Neural progenitor cell (in vitro differentiated cells): ENCODE data around the gene IER5L. TPM values are rescaled to one million over a fixed set of nuclear protein-coding genes. Genes with fewer than 3 reads are reported as not detected.

ENCODE experiments used
- DNase-seq: peaks from one replicate; pipeline ENCODE4 v3.0.0-alpha.2; 2016; ENCODE audit warnings: low spot score
- H2AFZ ChIP-seq: fragments of 200-600 bp; sonication (generic); replicated peaks from 2 replicates; pipeline ENCODE4 v1.6.1; 2016; ENCODE audit warnings: antibody characterized with exemption
- H3F3A ChIP-seq: fragments of 200-600 bp; sonication (generic); 2 replicates; pipeline ENCODE4 v1.6.1; 2016; ENCODE audit warnings: antibody characterized with exemption, low read depth
- H3K27ac ChIP-seq: fragments of 200-600 bp; sonication (generic); 2 replicates; pipeline ENCODE4 v1.5.1; 2016; ENCODE audit warnings: mild to moderate bottlenecking
- H3K27me3 ChIP-seq: fragments of 200-600 bp; sonication (generic); 2 replicates; pipeline ENCODE4 v1.6.1; 2016; ENCODE audit warnings: mild to moderate bottlenecking, moderate library complexity
- H3K36me3 ChIP-seq: fragments of 200-600 bp; sonication (generic); 2 replicates; pipeline ENCODE4 v1.5.1; 2016
- H3K4me1 ChIP-seq: fragments of 200-600 bp; sonication (generic); 2 replicates; pipeline ENCODE4 v1.6.1; 2016; ENCODE audit warnings: mixed run types
- H3K4me2 ChIP-seq: fragments of 200-600 bp; sonication (generic); 2 replicates; pipeline ENCODE4 v1.6.1; 2016
- H3K4me3 ChIP-seq: fragments of 200-600 bp; sonication (generic); 2 replicates; pipeline ENCODE4 v1.5.1; 2016
- H3K79me2 ChIP-seq: fragments of 200-600 bp; sonication (generic); 2 replicates; pipeline ENCODE4 v1.6.1; 2016; ENCODE audit warnings: low read depth
- H3K9ac ChIP-seq: fragments of 200-600 bp; sonication (generic); 2 replicates; pipeline ENCODE4 v1.6.1; 2016
- H3K9me3 ChIP-seq: fragments of 200-600 bp; sonication (generic); 2 replicates; pipeline ENCODE4 v1.5.1; 2016; ENCODE audit warnings: low read depth
- H4K20me1 ChIP-seq: fragments of 200-600 bp; sonication (generic); 2 replicates; pipeline ENCODE4 v1.6.1; 2016; ENCODE audit warnings: low read depth
- H3K27ac Mint-ChIP-seq: 3 replicates; pipeline ENCODE4 v1.8.0; 2021; ENCODE audit warnings: mixed read lengths
- H3K27me3 Mint-ChIP-seq: 2 replicates; pipeline ENCODE4 v1.8.0; 2022; ENCODE audit warnings: low read depth, mild to moderate bottlenecking, inconsistent platforms, moderate library complexity, mixed read lengths; ENCODE audit not compliant: insufficient read depth
- H3K36me3 Mint-ChIP-seq: 3 replicates; pipeline ENCODE4 v1.8.0; 2021; ENCODE audit warnings: mixed read lengths
- H3K4me1 Mint-ChIP-seq: 3 replicates; pipeline ENCODE4 v1.8.0; 2021; ENCODE audit warnings: mixed read lengths
- H3K4me3 Mint-ChIP-seq: 3 replicates; pipeline ENCODE4 v1.8.0; 2021; ENCODE audit warnings: mild to moderate bottlenecking, moderate library complexity, mixed read lengths
- H3K9me3 Mint-ChIP-seq: 3 replicates; pipeline ENCODE4 v1.8.0; 2020; ENCODE audit warnings: mixed read lengths
- CTCF ChIP-seq: fragments of 200-600 bp; sonication (generic); IDR thresholded peaks from 2 replicates; pipeline ENCODE4 v1.5.1; 2017; ENCODE audit warnings: antibody characterized with exemption, mild to moderate bottlenecking
- EZH2 ChIP-seq: fragments of 200-600 bp; sonication (generic); IDR thresholded peaks from 2 replicates; pipeline ENCODE4 v1.6.1; 2017; ENCODE audit warnings: antibody characterized with exemption, mild to moderate bottlenecking, moderate library complexity
- EZH2phosphoT487 ChIP-seq: fragments of 200-600 bp; sonication (generic); IDR thresholded peaks from 2 replicates; pipeline ENCODE4 v1.6.1; 2017; ENCODE audit warnings: antibody characterized with exemption
- total RNA-seq: library from RNA; depleted of rRNA; stranded (reverse); fragments of >200 nt; gene quantifications from 2 replicates; pipeline ENCODE4 v1.2.3, GENCODE V29; 2015; ENCODE audit warnings: low replicate concordance

Gene IER5L
- total RNA-seq, 1 donor from 2014 or later: 12.2 TPM

GRCh38 chr9:129184596-129185122 lies 6.6 kb upstream of the IER5L start:
- Mint-ChIP-seq H3K4me1 (peaks cover 47% of the 10 kb centered on the region), H3K4me3 (peak overlapping the region; percentile 39), H3K9me3 (no peaks in the 10 kb centered on the region), H3K27ac (peak overlapping the region; percentile 67), H3K36me3 (no peaks in the 10 kb centered on the region), H3K27me3 (peaks cover 13% of the 10 kb centered on the region)
- Histone ChIP-seq H3K27ac (no peak overlapping the region), H2AFZ (no peak overlapping the region), H3K4me1 (peaks cover 23% of the 10 kb centered on the region), H3K4me2 (no peak overlapping the region), H3F3A (peaks cover 23% of the 10 kb centered on the region), H3K79me2 (no peaks in the 10 kb centered on the region), H3K9ac (no peak overlapping the region), H3K36me3 (no peaks in the 10 kb centered on the region), H3K4me3 (no peak overlapping the region), H3K9me3 (no peaks in the 10 kb centered on the region), H4K20me1 (no peaks in the 10 kb centered on the region), H3K27me3 (peaks cover 28% of the 10 kb centered on the region)
- DNase-seq: no peak
- TF ChIP-seq EZH2: no peak
- TF ChIP-seq CTCF: no peak
- no peak for TF ChIP-seq EZH2phosphoT487

- Mint-ChIP-seq H3K27me3 (peaks cover 13% of the 10 kb centered on the region), H3K4me3 (no peak overlapping the region), H3K36me3 (no peaks in the 10 kb centered on the region), H3K9me3 (no peaks in the 10 kb centered on the region), H3K4me1 (peaks cover 52% of the 10 kb centered on the region), H3K27ac (peak overlapping the region; percentile 62)
- Histone ChIP-seq H3K4me2 (no peak overlapping the region), H3K4me1 (peaks cover 28% of the 10 kb centered on the region), H3K27me3 (peaks cover 32% of the 10 kb centered on the region), H3K27ac (no peak overlapping the region), H4K20me1 (no peaks in the 10 kb centered on the region), H3K9ac (no peak overlapping the region), H3F3A (peaks cover 27% of the 10 kb centered on the region), H2AFZ (no peak overlapping the region), H3K4me3 (no peak overlapping the region), H3K9me3 (no peaks in the 10 kb centered on the region), H3K36me3 (no peaks in the 10 kb centered on the region), H3K79me2 (no peaks in the 10 kb centered on the region)
- DNase-seq: no peak
- no peak for TF ChIP-seq CTCF
- TF ChIP-seq EZH2phosphoT487: no peak
- no peak for TF ChIP-seq EZH2
Observed at GRCh38 chr9:129184219-129184524, 6.1 kb upstream of the IER5L start.

GRCh38 chr9:129183495-129184218 lies 5.6 kb upstream of the IER5L start:
- Mint-ChIP-seq H3K27me3 (peaks cover 13% of the 10 kb centered on the region), H3K4me1 (peaks cover 57% of the 10 kb centered on the region), H3K9me3 (no peaks in the 10 kb centered on the region), H3K36me3 (no peaks in the 10 kb centered on the region), H3K27ac (peak overlapping the region; percentile 14), H3K4me3 (peak overlapping the region; percentile 12)
- DNase-seq: peak; percentile 59
- H3K4me1 ChIP-seq: peaks cover 29% of the 10 kb centered on the region
- no peaks in the 10 kb centered on the region for H3K36me3 ChIP-seq
- no peak overlapping the region for H3K4me3 ChIP-seq
- H3K79me2 ChIP-seq: no peaks in the 10 kb centered on the region
- peak overlapping the region; percentile 35 for H3K4me2 ChIP-seq
- H3K27ac ChIP-seq: no peak overlapping the region
- TF ChIP-seq EZH2phosphoT487 (no peak), EZH2 (no peak), CTCF (no peak)
- peaks cover 33% of the 10 kb centered on the region for H3F3A ChIP-seq
- H3K27me3 ChIP-seq: peaks cover 32% of the 10 kb centered on the region
- no peak overlapping the region for H2AFZ ChIP-seq
- no peaks in the 10 kb centered on the region for H4K20me1 ChIP-seq
- no peak overlapping the region for H3K9ac ChIP-seq
- no peaks in the 10 kb centered on the region for H3K9me3 ChIP-seq
